DLD1 (cell line): Measurements from ENCODE around the gene EHD4.

Experiments used
- in situ Hi-C: cut with HindIII; loops from 2 replicates; pipeline ENCODE4 v1.10.0; 2017; ENCODE audit warnings: low sequenced_read_pairs

The EHD4 gene

GRCh38 chr15:41972253-41973242, at the start of gene EHD4:
Gene EHD4, minus strand, starts transcription at chr15:41972557. Its CDS starts 63 bp downstream, at chr15:41972494.
- in situ Hi-C loops, result no loop called here

GRCh38 chr15:42021593-42021992, 49.2 kb upstream of the EHD4 start:
- in situ Hi-C loops, result no loop called here

- in situ Hi-C loops, result no loop called here
These were observed 48.4 kb upstream of the EHD4 start, which contains the start of gene PLA2G4E for GRCh38 chr15:42020713-42021273. Gene PLA2G4E, minus strand, starts transcription at chr15:42021042. Its CDS starts 12 bp downstream, at chr15:42021030.

GRCh38 chr15:42018306-42019224, 46.2 kb upstream of the EHD4 start:
- in situ Hi-C loops, result no loop called here

- in situ Hi-C loops, result no loop called here
These were observed 44.6 kb upstream of the EHD4 start for GRCh38 chr15:42016971-42017370.

GRCh38 chr15:42014406-42014805, 42.0 kb upstream of the EHD4 start:
- in situ Hi-C loops, result no loop called here

- in situ Hi-C loops, result no loop called here
These were observed 40.6 kb upstream of the EHD4 start for GRCh38 chr15:42012928-42013482.

- in situ Hi-C loops, result no loop called here
These were observed 39.9 kb upstream of the EHD4 start for GRCh38 chr15:42012241-42012640.

GRCh38 chr15:42011074-42011473, 38.7 kb upstream of the EHD4 start:
- in situ Hi-C loops, result no loop called here

GRCh38 chr15:42010434-42010833, 38.1 kb upstream of the EHD4 start:
- in situ Hi-C loops, result no loop called here

GRCh38 chr15:42009474-42009873, 37.1 kb upstream of the EHD4 start:
- in situ Hi-C loops, result loop anchor here (5.0 kb wide), 1 partner anchor 43 kb away; no protein-coding TSS in a partner anchor

GRCh38 chr15:42009022-42009421, 36.7 kb upstream of the EHD4 start:
- in situ Hi-C loops, result loop anchor here (5.0 kb wide), 1 partner anchor 43 kb away; no protein-coding TSS in a partner anchor

GRCh38 chr15:42007386-42007785, 35.0 kb upstream of the EHD4 start:
- in situ Hi-C loops, result loop anchor here (5.0 kb wide), 1 partner anchor 45 kb away; no protein-coding TSS in a partner anchor

- in situ Hi-C loops, result no loop called here
These were observed 30.0 kb upstream of the EHD4 start for GRCh38 chr15:42002333-42002732.

- in situ Hi-C loops, result no loop called here
These were observed 28.9 kb upstream of the EHD4 start for GRCh38 chr15:42001236-42001635.

GRCh38 chr15:41999290-42000285, 27.2 kb upstream of the EHD4 start:
- in situ Hi-C loops, result no loop called here

- in situ Hi-C loops, result no loop called here
These were observed 25.5 kb upstream of the EHD4 start for GRCh38 chr15:41997845-41998244.

GRCh38 chr15:41996921-41997592, 24.7 kb upstream of the EHD4 start:
- in situ Hi-C loops, result no loop called here

- in situ Hi-C loops, result no loop called here
These were observed 24.0 kb upstream of the EHD4 start for GRCh38 chr15:41996376-41996775.
